CD4-positive, alpha-beta T cell treated with Interleukin-21 for 1 hour (primary cell): ENCODE results near the gene VGLL4.
A peak's percentile ranks its signal among the peaks of the same experiment; 100 is the strongest.
"Not testable (repeated sequence)": the region's sequence is repeated elsewhere in the genome, so short reads cannot be mapped to it uniquely, and the experiment has no call there.

ENCODE experiments used
- DNase-seq: peaks from one replicate; pipeline ENCODE4 v3.0.0-alpha.2; 2020

VGLL4 gene

GRCh38 chr3:11643605-11644087 is at the start of gene VGLL4:
TSS of gene VGLL4 (minus strand) at chr3:11643915. CDS start at chr3:11643518, 397 bp downstream.
- peak; percentile 60 for DNase-seq

- no peak for DNase-seq
Observed at GRCh38 chr3:11692532-11692813, 48.8 kb upstream of the VGLL4 start.

- DNase-seq, result no peak
Observed at GRCh38 chr3:11691767-11692531, 48.2 kb upstream of the VGLL4 start.

GRCh38 chr3:11690863-11691766 is 47.4 kb upstream of the VGLL4 start:
- DNase-seq, result no peak

- DNase-seq, result no peak
Observed at GRCh38 chr3:11689749-11690148, 46.0 kb upstream of the VGLL4 start.

- not testable (repeated sequence) for DNase-seq
Observed at GRCh38 chr3:11684980-11685379, 41.3 kb upstream of the VGLL4 start.

GRCh38 chr3:11680509-11680908 is 36.8 kb upstream of the VGLL4 start:
- DNase-seq, result no peak

- DNase-seq, result no peak
Observed at GRCh38 chr3:11679964-11680363, 36.2 kb upstream of the VGLL4 start.

- no peak for DNase-seq
Observed at GRCh38 chr3:11672363-11672762, 28.6 kb upstream of the VGLL4 start.

- DNase-seq, result no peak
Observed at GRCh38 chr3:11671648-11672100, 28.0 kb upstream of the VGLL4 start.

GRCh38 chr3:11668243-11669235 is 24.8 kb upstream of the VGLL4 start:
- no peak for DNase-seq

GRCh38 chr3:11665331-11665730 is 21.6 kb upstream of the VGLL4 start:
- DNase-seq, result no peak

GRCh38 chr3:11662392-11662990 is 18.8 kb upstream of the VGLL4 start:
- DNase-seq, result no peak

GRCh38 chr3:11661827-11662226 is 18.1 kb upstream of the VGLL4 start:
- no peak for DNase-seq

- no peak for DNase-seq
Observed at GRCh38 chr3:11661052-11661656, 17.4 kb upstream of the VGLL4 start.

- no peak for DNase-seq
Observed at GRCh38 chr3:11660242-11660641, 16.5 kb upstream of the VGLL4 start.

- no peak for DNase-seq
Observed at GRCh38 chr3:11658180-11658579, 14.5 kb upstream of the VGLL4 start.

- no peak for DNase-seq
Observed at GRCh38 chr3:11655196-11655928, 11.6 kb upstream of the VGLL4 start.

GRCh38 chr3:11654166-11654565 is 10.5 kb upstream of the VGLL4 start:
- DNase-seq, result no peak

GRCh38 chr3:11653298-11654055 is 9.8 kb upstream of the VGLL4 start:
- DNase-seq, result no peak
